GM11168 (cell line): ENCODE measurements around the gene DGKH.

ENCODE experiments used
- in situ Hi-C: fragments of 300-500 bp; cut with MboI; formaldehyde crosslinking; loops from one replicate; pipeline ENCODE4 v1.12.0; 2022; ENCODE audit warnings: low sequenced_read_pairs; ENCODE audit not compliant: unreplicated experiment

Gene DGKH

DNA sequence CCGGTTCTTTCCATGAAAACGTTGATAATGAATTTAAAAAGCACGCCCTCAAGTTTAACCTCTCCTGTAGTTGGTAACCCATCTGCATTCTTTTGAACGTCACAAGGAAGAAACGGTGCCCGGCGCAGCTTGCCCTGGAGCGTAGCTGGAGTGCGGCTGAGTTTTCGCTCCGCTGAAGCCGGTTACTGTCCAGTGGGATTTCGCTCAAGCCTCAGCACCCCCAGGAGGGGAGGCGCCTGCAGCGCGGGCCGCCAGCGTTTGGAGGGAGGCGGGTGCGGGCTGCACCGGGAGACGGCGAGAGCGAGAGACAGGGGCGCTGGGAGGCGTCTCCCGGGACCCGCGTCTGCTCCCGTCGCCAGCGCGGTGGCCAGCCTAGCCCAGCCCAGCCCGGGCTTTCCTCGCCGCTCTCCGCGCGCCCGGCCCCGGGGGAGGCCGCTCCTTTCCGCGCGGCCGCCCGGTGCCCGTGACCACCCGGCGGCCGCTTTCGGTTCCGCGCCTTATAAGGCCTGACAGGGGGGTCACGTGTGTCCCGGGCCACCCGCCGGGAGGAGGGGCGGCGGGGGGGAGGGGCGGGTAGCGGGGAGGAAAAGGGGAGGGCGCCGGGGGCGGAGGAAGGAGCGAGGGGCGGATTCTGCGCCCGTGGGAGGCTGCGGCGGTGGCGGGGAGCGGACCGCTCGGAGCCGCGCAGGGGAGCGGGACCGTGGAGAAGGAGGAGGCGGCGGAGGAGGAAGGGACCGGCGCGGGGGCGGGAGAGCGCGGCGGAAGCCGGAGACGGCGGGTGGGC lies 8.3 kb upstream of the DGKH start:
- in situ Hi-C loops = loop anchor here (10.0 kb wide), 1 partner anchor 115 kb away; no protein-coding TSS in a partner anchor

DNA sequence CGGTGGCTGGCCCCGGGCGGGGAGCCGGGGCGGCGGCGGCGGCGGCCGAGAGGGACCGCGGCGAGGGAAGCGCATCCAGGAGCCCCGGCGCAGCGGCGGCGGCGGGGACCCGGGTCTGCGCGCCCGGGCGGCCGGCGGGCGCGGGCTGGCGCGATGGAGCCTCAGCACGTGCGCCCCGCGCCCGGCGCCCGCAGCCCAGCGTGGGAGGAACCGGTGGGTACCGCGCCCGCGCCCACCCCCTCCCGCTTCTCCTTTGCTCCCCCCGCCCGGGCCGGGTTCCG lies 7.8 kb upstream of the DGKH start:
- in situ Hi-C loops = loop anchor here (10.0 kb wide), 1 partner anchor 116 kb away; no protein-coding TSS in a partner anchor

DNA sequence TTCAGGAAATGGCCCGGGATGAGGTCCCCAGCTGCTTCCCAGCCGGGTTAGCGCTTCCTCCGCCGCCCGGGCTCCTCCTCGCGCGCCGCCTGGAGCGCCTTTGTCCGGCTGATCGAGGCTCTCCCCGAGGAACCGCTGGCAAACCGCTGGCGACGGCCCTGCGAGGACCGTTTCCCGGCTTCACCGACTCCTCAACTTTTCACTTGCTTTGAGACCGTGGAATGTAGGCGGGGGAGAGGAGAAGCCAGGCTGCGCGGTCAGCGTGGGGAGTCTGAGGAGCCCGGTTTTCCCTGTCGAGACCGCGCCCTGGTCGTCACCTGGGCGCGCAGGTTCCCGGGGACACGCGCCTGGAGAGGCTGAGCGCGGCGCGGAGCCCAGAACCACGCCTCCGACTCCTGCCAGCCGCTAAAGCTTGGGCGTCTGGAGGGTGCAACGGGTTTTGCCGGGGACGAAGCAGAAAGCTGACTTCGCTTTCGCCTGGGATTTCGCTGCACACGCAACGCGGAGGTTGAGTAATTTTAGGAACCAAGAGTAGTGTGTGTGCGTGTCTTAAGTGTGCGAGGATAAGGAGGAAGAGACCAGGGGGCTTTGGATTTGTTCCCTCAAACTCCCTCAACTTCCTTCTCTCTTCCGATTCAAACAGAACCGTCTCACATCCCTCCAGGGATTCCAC lies 7.3 kb upstream of the DGKH start:
- in situ Hi-C loops = loop anchor here (10.0 kb wide), 1 partner anchor 116 kb away; no protein-coding TSS in a partner anchor

DNA sequence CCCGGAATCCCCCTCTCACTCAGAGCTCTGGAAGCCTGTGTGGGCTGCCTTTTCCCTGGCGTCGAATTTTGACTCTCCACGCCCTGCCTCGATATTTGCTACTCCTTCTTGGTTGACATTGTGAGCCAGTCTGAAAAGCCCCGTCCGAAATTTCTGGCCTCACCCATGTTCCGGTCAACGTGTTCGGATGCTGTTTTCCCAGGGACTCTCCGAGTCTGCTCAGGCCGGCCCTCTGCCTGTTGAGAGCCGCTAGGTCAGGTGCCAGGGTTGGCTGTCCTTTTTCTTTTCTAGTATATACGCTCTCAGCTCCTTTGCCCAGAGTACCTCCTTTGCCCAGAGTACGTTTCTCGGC lies 6.8 kb upstream of the DGKH start:
- in situ Hi-C loops = loop anchor here (10.0 kb wide), 1 partner anchor 117 kb away; no protein-coding TSS in a partner anchor

DNA sequence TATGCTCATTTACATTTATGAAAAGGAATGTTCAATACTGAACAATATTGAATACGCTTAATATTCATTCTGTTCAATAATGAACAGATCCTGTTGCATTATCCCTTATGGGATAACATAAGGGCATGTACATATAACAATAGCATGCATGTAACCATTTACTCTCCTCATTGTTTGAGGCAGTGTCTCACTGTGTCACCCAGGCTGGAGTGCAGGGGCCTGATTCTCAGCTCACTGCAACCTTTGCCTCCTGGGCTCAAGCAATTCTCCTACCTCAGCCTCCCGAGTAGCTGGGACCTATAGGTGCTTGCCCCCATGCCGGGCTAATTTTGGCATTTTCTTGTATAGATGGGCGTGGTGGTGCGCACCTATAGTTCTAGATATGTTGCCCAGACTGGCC lies 4.8 kb upstream of the DGKH start:
- in situ Hi-C loops = loop anchor here (10.0 kb wide), 1 partner anchor 119 kb away; no protein-coding TSS in a partner anchor

DNA sequence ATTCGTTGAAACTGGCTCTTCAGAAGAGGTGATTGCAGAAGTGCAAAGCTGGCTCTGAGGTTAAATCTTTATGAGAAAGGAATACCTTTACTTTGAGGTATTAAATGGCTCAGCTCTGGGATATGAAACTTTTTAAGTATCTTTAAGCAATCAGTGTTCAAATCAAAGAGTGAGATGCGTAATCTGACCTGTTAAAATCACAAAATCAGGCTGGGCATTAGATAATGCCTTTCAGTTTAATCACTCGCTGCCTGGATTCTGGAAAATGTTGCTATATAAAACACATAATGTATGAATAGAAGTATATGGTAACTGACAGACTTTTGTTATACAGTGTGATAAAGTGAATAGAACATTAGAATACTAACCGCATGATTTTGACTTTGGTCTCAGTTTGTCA lies 2.0 kb upstream of the DGKH start:
- in situ Hi-C loops = loop anchor here (10.0 kb wide), 1 partner anchor 122 kb away; no protein-coding TSS in a partner anchor

DNA sequence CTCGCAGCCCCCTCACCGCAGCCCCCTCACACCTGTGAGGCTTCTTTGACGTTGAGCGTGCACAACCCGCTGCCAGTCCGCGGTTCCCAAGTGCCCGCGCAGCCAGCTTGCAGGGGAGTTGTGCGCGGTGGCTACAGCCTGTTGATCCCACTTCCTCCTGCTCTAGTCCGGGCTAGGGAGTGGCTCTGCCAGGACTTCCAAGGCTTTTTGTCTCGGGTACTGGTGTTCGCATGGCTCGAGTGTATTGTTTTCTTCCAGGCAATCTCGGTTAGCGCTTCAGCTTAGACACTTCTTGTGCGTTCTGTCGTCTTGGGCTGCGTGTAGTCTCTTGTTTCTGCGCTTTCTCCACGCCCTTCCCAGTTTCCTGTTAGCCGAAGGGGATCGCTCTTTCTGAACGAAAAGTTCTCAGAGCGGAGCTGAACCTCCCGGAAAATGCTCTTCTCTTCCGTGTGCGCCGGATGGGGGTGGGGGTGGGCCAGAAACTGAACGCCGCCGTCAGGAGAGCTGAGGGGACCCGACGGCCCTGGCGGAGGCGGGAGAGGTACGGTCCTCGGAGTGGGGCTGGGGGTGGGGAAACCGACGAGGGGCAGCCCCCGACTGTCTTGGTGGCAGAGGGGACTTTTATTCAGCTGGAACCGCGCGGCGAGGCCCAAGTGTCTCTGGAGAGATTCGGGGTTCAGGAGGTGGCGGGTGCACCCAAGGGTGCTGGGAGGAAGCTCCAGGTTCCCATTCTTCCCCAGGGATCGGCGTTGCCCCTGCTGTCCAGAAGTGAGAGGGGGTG lies 697 bp upstream of the DGKH start:
- in situ Hi-C loops = loop anchor here (10.0 kb wide), 1 partner anchor 123 kb away; no protein-coding TSS in a partner anchor

DNA sequence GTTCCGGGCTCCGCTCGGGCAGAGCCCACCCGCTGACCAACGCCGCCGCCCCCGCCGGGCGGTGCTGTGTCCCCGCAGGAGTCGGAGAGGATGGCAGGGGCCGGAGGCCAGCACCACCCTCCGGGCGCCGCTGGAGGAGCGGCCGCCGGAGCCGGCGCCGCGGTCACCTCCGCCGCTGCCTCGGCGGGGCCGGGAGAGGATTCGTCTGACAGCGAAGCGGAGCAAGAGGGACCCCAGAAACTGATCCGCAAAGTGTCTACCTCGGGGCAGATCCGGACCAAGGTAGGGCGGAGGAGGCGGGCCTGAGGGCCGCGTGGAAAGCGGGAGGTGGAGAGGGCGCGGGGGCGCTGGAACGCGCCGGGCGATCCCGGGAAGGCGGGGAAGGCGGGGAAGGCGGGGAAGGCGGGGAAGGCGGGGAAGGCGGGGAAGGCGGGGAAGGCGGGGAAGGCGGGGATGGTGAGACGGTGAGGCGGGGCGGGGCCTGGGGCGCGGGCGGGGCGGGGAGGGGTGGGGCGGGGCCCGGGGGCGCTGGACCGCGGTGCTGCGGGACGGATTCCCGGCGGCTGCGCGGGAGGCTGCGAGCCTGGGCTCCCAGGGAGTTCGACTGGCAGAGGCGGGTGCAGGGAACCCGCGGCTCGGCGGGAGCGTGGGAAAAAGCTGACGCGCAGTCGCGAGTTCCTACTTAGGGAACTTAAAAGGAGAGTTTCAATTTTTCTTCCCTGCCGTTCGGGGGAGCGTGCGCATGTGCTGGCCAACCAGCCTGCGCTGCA lies 421 bp downstream of the DGKH start:
- in situ Hi-C loops = loop anchor here (10.0 kb wide), 1 partner anchor 124 kb away; no protein-coding TSS in a partner anchor

DNA sequence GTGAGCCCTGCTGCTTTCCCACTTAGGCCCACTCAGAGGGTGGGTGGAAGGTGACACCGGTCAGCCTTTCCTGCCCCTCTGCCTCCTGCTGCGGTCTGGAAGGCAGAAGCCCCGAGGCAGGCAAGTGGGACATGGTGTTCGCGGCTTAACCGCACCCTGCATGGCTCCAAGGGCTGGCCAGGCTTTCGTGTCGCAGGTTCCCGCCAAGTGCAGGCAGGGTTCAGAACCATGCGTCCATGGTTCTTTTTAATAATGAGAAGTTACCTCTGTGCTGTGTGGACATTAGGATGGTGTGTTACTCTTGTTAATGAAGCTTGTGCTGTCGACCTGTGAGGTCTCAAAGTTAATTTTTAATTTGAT lies 986 bp downstream of the DGKH start:
- in situ Hi-C loops = loop anchor here (10.0 kb wide), 1 partner anchor 125 kb away; no protein-coding TSS in a partner anchor

DNA sequence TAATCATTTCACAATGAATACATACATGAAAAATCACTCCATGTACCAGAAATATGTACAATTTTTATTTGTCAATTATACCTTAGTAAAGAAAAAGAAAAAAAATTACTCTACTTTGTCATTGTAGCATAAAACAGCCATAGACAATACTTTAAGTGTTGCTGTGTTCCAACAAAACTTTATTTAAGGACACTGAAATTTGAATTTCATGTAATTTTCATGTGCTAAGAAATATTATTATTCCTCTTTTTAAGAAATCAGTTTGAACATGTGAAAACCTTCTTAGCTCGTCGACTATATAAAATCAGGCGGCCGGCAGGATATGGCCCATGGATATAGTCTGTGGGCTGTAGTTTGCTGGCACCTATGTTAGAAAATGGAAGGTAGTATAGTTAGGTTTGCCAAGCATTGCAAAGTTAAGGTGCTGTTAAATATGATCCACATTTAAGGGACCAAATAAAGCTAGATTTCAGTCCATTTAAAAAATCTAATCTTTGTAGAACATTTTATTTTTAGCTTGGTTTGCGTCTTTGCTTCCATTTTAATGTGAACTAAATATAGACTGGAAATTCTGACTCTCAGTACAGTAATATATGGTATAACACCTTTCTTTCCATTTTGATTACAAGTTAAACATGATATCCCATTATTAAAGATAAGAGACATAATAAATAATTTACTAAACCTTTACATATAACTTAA lies 6.5 kb downstream of the DGKH start:
- in situ Hi-C loops = no loop called here

DNA sequence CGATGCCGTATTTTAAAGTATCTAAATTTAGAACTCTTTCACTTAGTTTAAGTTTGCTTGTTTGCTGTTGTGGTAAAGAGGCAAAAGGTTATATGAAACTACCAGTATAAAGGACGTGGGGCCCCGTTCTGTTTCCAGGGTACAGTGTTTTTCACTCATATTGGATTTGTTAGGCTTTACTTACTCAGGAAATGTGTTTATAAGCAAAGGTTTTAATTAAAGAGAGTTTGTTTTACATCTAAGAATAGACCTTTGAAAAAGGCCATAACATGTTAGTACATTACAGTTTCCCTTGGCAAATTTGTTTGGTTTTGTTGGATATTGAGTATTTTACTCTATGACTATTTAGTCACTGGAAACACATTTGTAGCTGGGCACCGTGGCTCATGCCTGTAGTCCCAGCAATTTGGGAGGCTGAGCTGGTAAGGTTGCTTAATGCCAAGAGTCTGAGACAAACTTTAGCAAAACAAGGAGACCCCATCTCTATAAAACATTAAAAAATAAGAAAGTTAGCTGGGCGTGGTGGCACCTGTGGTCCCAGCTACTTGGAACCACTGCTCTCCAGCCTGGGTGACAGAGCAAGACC lies 7.1 kb downstream of the DGKH start:
- in situ Hi-C loops = no loop called here

DNA sequence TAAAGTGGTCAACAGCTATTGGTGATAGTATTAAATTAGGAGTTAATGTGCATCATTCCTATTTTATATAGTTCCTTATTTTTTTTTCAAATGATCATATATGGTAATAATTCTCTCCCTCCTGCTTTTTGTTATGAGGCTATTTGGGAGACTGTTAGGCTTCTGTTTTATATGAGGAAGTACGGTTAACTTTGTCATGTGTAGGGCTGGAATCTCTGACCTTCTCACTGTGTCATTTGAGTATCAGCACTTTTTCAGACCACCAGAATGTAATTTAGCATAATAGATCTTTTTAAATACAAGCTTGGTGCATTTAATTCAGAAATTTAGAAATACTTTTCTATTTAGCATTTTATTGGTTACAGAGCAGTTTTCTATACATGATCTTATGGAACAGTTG lies 7.7 kb downstream of the DGKH start:
- in situ Hi-C loops = no loop called here

DNA sequence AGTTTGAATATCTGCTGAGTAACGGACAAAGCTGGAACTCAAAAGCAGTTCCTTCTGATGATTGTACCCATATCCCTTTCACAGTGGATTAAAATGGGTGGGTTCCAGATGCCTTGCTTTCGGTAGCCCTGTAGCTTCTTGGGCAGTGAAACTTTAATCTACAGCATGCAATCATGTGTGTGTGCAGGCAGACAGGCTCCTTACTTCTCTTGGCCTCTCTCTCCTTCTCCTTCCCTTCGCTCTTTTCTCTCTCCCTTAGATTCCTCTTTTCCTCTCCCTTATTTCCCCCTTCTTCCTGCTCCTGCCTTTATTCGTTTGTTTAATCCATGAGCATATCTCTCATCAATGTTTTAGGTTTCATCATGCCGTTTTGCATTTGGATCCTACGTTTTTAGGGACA lies 8.1 kb downstream of the DGKH start:
- in situ Hi-C loops = no loop called here

DNA sequence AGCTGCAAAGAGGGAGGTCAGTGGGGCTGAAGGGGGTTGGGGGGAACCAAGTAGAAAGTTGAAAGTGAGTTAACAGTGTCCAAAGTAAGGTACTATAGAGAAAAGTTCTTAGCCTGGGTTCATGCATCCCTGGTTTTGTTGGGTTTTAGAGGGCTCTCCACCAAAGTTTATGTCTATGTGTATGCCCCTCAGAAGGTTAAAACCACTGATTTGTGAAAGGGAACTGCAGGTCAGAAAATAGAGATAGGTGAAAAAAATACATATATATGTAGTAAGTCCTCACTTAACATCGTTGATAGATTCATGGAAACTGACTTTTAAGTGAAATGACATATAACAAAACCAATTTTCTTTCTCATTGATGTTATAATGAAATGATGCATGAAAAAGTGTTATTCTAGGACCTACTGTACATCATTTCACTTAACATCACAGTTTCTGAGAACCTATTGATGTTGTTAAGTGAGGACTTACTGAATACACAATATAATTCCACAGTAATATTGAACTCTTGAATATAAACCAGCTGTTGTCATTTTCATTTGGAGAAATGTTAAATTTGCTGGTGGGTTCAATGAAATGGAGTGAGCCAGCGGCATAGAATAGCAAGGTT lies 9.6 kb downstream of the DGKH start:
- in situ Hi-C loops = no loop called here

DNA sequence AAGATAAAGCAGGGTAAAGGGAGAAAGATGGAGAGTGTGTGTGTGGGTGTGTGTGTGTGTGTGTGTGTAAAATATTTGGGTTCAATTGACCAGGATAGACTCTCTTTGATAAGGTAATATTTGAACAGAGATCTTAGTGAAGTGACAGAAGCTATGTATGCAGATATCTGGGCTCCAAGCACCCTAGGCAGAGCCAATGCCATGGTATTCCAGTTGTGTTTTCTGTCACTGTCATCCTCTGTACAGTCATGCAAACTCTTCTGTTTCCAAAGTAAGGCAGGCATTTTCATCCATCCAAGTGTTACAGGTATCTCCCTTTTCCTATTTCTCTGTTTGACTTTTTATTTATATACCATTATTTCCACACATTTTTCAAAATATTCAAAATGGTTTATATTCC lies 13.5 kb downstream of the DGKH start:
- in situ Hi-C loops = no loop called here

DNA sequence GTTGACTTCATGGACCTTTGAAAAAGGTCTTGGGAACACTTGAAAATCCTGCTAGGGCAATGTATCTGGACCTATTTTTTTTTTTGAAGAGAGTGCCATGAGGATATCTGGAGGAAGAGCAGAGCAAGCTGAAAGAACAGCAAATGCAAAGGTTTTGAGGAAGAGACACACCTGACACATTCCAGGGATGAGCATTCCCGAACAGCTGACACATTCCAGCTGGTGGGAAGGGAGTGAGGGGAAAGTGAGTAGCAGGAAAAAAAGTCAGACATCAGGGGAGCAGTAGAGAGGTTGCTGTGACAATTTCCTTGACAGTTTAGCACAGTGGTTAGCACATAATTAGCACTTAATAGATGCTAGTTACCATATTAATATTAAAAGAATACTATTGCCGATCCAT lies 14.7 kb downstream of the DGKH start:
- in situ Hi-C loops = no loop called here

DNA sequence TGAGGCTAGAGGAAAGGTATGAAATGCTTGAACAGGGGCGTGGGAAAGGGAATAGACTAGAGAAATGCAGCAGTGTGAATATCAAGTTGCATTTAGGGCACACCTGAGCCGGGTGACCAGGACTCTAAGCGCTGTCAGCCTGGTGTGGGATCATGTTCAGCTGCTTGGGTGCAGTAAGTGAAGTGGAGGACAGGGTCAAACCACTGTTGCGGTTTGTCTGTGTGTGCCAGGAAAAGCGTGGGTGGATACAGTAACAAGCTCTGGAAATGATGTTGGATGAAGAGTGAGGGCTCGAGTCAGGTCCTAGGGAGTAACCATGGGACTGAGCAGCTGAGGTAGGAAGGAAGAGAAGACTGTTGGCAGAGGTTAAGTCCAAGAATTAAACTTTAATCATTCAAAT lies 15.8 kb downstream of the DGKH start:
- in situ Hi-C loops = no loop called here

DNA sequence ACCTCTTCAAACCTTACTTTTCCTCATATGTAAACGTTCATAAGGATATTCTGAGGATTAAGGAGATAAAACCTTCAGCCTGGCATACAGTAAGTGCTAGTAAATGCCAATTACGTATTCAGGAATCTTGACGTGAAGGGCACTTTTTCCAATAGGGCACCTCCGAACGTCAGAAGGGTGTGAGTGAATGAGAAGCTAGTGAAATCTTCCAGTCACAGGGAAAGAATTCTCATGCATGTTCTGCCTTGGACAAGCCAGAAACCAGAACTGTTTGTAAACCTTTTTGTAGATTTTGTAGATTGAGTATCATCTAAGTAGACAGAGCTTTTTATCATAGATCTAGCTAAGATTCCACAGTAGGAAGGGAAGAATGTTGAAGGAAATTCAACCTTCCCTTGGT lies 16.5 kb downstream of the DGKH start:
- in situ Hi-C loops = no loop called here

DNA sequence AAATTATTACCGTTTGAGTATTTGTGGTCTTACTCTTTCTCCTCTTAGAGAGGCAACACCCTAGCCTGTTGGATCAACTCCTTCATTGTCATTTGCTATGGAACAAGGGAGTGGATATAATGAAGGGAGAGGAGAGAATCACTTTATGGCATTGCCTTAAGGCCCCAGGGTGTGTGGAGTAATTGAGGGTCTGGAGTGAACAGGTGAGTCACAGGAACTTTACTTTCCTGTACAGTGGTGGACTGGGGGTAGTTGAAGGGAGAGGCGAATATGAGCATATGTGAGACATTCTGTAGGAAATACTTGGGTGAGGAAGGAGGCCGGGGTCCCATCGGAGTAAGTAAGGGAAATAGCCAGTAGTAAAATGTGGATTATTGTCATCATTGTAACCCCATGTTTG lies 17.0 kb downstream of the DGKH start:
- in situ Hi-C loops = no loop called here
